Measurements from ENCODE around the gene NSD2.
"Not testable (repeated sequence)": the region's sequence is repeated elsewhere in the genome, so short reads cannot be mapped to it uniquely, and the experiment has no call there.

NSD2 gene

DNA sequence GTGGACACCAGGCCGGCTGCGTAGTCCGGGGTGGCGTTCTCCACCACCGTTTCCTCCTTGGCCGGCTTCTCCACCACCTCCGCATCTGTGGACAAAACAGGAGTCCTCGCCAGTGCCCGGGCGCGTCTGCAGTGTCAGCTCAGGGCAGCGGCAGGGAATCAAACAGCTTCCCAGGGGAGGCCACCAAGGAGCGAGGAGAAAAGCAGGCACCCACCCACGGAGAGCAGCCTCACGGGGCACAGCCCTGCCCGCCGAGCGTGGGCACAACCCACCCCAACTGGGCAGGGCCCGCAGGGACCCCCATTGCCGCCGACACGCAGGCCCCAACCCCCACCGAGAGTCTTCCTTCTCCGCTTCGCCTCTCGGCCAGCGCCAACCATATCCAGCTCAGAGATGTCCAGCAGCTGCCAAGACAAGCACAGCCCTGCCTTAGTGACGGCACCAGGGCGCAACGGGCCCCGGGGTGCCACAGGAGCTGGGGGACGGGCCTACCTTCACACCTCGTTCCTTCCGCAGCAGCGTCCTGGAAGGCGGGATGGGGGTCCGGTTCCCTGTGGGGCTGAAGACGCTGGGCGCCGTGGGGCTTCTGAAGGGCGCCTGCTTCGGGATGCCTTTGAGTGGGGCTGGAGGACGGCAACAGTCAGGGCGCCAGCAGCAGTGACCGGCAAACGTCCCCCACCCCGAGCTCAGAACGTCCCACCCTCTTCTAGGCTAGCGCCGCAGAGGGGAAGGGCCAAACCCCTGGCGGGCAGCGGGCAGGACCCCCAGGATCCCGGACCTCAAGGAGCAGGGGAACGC is 114.8 kb downstream of the NSD2 start:
- no peak for ATAC-seq
- DNase-seq, result no peak

DNA sequence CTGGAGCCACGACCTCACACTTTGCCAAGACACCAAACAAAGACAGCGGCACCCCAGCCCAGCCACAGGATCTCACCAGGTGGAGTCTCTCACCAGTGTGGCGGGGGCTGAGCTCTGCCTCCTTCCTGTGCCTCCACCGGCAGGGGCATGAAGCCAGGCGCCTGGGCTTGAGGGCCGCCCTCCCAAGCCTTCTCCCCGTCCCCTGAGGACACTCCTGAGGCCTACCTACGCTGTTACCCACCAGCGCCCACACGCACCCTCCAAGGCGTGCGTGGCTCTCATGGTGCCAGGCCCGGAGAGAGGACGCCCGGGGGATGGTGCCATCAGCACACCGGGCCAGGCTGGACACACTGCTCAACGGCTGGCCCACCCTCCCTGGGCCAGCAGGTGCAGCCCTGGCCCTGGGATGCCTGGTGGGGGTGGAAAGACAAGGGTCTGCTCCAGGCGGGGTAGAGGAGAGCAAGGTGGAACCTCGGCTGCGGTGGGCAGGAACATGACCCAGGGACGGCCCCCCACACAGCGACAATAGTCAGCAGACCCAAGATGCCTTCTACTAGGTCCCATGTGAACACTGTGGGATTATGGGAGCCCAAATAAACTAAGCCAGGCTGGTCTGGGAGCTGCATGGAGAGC is 115.5 kb downstream of the NSD2 start:
- no peak for ATAC-seq
- no peak for DNase-seq

DNA sequence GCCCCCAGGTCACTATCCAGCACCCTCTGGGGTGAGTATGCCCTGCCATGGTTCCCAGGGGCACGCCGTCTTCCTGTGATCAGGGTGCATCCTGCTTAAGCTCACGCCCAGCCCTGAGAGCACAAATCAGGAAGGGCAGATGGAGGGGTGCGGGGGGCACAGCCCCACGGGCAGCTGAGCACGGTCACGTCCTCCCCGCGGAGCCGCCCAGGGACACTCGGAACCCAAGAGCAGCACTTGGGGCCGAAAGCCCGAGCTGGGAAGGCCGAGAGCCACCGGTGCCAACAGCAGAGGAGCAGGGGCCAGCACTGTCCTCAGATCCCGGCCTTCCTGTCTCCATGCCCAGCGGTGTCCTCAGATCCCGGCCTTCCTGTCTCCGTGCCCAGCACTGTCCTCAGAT is 116.1 kb downstream of the NSD2 start:
- ATAC-seq (no peak), DNase-seq (no peak)

DNA sequence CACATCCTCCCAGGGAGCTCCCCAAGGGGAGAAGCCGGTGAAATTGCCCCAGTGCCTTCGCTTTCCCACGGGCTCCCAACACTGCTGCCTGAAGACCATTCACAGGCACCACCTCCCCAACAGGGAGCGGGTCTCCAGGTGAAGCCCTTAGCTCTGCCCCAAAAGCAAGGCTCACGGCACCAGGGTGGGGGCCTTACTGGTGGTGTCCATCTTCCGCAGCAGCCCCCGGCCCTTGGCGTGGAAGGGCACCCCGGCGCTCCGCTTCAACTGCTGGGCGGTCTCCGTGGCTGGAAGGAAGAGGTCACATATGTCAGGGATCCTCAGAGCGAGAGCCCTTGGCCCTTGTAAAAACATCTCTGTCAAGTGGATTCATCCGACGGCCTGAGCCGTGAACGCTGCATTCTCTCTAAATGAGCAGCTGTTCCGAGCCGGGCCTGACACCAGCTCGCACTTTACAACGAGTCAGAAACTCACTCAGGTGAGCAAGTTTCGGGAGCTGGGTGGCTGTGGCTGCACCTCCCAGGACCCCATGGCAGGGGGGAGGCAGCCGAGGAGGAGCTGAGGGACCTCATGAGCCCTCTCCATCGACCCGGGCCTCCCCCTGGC is 116.6 kb downstream of the NSD2 start:
- no peak for DNase-seq
- no peak for ATAC-seq

DNA sequence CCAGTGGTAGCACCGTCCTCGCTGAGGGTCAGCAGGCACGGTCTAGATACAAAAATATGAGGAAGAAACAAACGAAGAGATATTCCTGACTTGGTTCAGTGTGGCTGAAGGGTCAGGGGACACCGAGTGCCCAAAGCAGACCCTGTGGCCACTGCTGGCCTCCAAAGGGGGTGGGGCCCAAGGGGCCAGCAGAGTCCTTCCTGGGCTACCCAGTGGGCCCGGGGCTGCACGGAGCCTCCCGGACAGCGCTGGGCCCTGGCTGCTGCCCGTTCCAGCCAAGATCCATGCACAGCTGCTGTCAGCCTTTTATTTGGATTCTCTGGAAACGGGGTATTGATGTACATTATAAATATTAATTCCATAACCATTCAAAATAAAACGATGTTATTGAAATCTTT is 117.1 kb downstream of the NSD2 start:
- DNase-seq (no peak), ATAC-seq (no peak)

DNA sequence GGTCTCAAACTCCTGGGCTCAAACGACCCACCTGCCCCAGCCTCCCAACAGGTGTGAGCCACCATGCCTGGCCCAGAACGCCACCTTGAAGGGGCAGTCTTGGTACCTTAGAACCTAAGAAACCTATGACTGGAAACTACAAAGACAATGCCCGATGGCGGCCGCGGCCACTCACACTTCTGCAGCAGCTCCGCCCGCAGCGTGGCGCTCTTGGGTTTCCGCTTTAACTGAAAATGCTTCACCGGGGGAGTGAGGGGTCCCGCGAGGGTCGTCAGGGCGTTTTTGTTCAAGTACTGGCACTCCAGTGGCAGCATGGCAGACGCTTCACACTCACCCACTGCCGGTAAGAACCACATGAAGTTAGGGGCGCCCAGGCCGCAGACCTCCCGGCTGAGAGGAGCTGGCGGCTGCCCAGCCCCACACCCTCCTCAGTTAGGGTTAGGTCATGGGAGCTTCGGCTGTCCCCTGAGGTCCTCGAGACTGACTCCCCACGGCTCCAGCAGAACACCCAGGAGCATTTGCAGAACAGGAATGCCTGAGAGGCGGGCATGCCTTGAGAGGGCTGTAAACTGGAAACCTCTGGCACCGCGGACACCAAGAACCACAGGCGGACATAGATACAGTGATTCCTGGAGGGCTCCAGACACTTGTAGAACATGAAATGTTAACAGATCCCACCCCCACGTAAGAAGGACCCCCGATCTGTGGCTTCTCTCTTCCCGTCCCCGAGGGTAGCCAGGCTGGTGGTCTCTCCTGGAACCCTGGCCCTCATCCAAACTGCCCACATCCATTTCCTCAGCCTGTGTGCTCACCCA is 118.5 kb downstream of the NSD2 start:
- ATAC-seq, result no peak
- no peak for DNase-seq

DNA sequence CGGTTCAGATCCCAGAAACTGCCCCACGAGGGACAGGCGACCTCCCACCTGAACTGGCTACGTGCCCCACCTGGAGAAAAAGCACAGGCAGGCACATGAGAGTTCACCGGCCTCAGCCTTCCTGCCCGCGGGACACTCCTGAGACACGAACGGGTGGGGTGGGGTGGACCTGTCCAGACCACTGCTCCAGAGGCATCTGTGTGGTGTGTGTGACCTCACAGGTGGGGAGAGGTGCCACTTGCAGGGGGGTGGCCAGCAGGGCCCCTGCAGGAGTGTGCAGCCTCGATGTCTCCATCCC is 119.1 kb downstream of the NSD2 start:
- DNase-seq (no peak), ATAC-seq (no peak)

DNA sequence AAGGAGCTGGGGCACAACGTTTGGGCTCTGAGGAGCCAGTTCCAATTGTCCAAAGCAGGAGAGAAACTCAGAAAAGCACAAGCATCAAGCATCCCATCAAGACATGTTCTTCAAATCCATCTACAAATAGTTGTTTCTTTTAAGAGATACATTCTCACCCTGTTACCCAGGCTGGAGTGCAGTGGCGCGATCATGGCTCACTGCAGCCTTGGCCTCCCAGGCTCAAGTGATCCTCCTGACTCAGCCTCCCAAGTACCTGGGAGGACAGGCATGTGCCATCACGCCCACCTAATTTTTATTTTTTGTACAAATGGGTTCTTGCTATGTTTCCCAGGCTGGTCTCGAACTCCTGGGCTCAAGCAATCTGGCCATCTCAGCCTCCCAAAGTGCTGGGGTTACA is 119.5 kb downstream of the NSD2 start:
- DNase-seq (no peak), ATAC-seq (no peak)

DNA sequence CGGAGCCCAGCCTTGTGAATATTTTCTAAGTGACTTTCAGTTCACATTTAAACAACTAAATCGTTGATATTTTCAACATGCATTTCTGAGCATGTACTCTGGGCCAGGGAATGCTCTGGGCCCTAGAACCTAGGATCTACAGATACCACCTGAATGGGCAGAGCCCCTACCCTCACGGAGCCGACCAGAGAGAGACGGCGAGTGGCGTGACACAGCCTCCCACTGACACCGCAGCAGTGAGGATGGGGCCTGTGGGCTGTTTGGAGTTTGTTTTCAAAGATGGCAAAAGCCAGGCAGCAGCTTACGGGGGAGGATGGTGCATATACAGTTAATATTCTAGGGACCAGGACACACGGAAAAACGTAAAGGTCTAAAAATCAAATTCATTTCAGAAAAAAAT is 119.9 kb downstream of the NSD2 start:
- DNase-seq, result no peak
- ATAC-seq, result no peak

DNA sequence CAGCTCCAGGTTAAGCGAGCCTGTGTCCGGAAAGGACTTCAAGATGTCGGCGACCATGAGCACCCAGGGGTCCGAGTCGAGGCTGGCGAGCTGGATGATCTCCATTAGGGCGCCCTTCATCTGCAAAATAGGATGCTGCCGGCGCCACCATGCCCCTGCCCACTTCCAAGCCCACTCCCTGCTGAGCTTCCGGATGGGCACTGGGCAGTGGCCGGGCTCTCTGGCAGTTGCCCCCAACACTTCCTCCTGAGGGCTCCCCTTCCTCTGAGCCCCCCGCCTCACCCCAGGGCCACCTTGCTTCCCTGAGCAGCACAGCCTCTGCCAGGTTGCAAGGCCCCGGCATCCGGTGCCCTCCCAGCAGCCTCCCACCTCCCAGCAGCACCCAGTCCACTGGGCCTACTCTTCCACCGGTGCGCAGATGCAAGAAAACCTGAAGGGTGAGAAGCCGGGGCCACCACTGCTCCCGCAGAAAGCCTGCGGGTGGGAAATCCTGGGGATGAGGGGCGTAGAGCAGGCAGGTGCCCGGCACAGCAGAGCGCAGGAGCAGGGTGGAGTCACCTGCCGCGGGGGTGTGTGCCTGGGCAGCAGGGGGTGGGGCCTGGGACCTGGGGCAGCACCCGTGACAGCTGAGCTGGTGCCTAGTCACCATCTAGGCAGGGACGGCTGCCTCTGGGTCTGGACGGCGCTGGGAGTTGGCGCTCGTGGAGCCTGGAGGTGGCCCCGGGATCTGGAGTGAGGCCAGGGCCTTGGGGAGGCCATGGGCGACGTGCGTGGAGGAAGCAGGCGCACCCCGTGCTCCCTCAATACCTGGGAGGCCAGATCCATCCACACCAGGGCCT is 120.6 kb downstream of the NSD2 start:
- ATAC-seq (peak; percentile 7), DNase-seq (no peak)

DNA sequence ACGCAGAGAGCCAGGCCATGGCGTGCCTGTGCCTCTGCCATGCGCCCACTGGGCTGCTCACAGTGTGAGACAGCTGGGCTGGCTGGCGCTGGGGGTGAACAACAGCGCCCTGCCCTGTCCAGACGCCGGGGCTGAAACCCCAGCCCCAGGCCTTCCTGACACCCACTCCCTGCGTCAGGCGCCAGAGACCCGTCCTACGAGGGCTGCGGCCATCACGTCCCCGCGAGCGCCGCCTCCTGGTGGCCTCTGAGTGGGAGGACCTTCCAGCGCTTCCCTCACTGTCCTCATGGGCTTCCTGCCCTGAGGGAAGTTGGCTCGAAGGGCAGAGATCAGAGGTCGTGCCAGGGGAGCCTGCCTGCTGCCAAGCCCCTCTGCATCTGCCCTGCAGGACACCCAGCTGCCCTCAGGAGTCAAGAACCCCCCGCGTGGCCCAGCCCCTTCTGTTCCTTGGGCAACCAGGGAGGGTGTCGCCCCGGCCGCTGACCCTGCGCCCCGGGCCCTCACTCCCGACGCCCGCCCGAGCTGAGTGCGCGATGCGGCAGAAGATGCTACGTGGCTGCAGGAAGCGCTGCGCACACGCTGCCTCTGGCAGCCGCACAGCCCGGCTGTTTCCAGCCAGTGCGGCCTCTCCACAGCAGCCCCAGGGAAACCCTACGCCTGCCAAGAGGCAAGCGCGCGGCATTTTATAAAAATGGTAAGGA is 121.4 kb downstream of the NSD2 start:
- DNase-seq (no peak), ATAC-seq (no peak)

DNA sequence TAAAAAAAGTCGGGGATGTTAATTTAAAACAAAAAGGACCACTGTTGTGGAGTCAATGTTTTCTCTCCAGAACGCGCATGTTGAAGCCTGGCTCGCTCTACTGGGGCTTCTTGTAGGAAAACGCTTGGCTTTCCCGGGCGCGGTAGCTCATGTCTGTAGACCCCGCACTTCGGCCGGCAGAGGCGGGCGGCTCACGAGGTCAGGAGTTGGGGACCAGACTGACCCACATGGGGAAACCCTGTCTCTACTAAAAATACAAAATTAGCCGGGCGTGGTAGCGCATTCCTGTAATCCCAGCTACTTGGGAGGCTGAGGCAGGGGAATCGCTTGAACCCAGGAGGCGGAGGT is 122.0 kb downstream of the NSD2 start:
- no peak for DNase-seq
- ATAC-seq, result no peak

DNA sequence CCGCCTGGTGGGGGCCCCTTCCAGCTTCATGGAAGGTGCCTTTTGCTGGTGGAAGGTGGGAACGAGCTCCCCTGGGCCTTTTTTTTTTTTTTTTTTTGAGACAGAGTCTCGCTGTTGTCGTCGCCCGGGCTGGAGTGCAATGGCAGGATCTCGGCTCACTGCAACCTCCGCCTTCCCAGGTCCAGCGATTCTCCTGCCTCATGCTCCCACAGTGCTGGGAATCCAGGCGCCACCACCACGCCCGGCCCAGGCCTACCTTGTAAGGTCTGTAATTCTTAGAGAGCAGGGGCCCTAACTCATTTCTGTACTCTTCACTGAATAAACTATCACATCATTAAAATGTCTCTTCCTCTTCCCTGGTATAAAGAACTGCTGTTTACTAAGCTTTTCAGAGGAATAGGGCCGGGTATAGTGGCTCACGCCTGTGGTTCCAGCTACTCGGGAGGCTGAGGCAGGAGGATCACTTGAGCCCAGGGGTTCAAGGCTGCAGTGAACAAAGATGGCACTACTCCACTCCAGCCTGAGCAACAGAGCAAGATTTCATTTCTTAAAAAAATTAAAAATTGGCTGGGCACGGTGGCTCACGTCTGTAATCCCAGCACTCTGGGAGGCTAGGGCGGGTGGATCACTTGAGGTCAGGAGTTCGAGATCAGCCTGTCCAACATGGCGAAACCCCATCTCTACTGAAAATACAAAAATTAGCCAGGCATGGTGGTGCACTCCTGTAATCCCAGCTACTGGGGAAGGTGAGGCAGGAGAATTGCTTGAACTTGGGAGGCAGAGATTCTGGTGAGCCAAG is 122.7 kb downstream of the NSD2 start:
- DNase-seq, ATAC-seq: not testable (repeated sequence)

DNA sequence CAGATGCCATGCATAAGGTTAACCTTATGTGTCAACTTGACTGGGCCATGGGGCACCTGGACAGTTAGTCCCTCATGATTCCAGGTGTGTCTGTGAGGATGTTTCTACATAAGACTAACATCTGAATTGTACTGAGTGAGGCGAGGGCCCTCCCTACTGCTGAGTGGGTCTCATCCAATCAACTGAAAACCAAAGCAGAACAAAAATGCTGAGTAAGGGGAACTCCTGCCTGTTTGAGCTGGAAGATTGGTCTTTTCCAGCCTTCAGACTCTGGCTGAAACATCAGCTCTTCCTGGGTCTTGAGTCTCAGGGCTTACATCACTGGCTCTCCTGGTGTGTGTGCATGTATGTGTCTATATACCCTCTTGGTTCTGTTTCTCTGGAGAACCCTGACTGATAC is 123.7 kb downstream of the NSD2 start:
- no peak for ATAC-seq
- DNase-seq, result no peak

DNA sequence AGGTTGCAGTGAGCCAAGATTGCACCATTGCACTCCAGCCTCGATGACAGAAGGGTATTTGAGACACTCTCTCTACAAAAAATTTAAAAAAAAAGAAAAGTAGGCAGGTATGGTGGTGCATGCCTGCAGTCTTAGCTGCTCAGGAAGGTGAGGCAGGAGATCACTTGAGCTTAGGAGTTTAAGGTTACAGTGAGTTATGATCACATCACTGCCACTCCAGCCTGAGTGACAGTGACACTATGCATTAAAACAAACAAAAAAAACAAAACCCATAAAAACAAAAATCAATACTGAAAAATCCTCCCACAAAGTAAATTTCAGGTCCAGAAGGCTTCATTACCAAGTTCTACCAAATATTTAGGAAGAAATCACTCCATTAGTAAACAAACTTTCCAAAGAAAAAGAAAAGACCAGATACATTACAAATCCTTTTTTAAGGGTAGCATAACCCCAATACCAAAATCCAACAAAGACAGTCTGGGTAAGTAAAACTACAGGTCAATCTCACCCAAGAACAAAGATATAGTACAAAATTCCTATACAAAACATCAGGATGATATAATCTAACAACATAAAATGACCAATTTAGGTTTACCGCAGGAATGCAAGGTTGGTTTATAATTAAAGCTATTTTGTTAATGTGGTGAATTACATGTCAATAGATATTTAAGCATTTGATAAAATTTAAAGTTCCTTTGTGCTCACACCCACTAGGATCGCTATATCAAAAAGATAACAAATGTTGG is 125.8 kb downstream of the NSD2 start:
- no peak for ATAC-seq

DNA sequence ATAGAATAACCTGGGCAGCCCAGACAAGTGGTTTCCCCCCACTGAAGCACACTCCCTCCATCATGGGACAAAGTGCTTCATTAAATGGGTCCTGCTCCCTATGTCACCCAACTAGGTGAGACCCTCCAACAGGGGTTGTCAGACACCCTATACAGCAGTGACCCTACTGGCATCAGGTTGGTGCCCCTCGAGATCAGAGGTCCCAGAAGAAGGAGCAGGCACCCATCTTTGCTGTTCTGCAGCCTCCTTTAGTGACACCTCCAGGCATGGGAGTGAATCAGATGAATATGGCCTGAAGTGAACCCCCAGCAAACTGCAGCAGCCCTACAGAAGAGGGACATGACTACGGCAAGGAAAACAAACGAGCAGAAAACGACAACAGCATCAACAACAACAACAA is 126.5 kb downstream of the NSD2 start:
- ATAC-seq (no peak), DNase-seq (no peak)

More for the DNA sequence above, 125.8 kb downstream of the NSD2 start:
- no peak for DNase-seq

DNA sequence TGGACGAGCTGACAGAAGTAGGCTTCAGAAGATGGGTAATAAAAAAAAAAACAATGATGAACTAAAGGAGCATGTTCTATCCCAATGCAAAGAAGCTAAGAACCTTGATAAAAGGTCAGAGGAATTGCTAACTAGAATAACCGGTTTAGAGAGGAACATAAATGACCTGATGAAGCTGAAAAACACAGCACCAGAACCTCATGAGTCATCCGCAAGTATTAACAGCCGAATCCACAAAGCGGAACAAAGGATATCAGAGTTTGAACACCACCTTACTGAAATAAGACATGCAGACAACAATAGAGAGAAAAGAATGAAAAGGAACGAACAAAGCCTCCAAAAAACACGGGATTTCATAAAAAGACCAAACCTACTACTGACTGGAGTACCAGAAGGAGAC is 127.1 kb downstream of the NSD2 start:
- ATAC-seq (no peak), DNase-seq (no peak)

DNA sequence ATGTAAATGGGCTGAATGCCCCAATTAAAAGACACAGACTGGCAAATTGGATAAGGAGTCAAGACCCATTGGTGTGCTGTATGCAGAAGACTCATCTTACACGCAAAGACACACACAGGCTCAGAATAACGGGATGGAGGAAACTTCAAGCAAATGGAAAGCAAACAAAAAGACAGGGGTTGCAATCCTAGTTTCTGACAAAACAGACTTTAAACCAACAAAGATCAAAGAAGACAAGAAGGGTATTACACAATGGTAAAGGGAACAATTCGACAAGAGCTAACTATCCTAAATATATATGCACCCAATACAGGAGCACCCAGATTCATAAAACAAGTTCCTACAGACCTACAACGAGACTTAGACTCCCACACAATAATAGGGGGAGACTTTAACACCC is 128.1 kb downstream of the NSD2 start:
- ATAC-seq, result not testable (repeated sequence)

DNA sequence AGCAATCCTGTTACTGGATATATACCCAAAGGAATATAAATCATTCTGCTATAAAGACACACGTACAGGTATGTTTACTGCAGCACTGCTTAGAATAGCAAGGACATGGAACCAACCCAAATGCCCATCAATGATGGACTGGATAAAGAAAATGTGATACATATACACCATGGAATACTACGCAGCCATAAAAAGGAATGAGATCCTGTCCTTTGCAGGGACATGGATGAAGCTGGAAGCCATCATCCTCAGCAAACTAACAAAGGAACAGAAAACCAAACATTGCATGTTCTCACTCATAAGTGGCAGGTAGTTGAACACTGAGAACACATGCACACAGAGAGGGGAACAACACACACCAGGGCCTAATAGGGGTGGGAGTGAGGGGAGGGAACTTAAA is 132.2 kb downstream of the NSD2 start:
- ATAC-seq, DNase-seq: not testable (repeated sequence)

More for the DNA sequence above, 128.1 kb downstream of the NSD2 start:
- DNase-seq, result not testable (repeated sequence)

DNA sequence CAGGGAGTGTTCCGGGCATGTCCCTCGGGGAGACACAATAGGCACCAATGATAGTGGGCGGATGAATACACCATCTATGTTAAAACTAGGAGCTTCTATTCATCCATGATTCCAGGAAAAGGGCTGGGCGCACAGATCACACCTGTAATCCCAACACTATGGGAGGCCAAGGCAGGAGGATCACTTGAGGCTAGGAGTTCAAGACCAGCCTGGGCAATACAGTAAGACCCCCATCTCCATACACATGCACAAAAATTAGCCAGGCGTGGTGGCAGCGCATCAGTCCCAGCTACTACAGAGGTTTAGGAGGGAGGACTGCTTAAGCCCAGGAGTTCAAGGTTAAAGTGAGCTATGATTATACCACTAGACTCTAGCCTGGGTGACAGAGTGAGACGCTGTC is 135.2 kb downstream of the NSD2 start:
- ATAC-seq (no peak), DNase-seq (no peak)

All from stimulated activated naive CD8-positive, alpha-beta T cell treated with anti-CD3 and anti-CD28 coated beads, Interleukin-15, Interleukin-2, amounts not matched to agents 100 U/mL and 50 U/mL, for 24 hours (primary cell).